Measurements from ENCODE around the gene IDNK.
A peak's percentile ranks its signal among the peaks of the same experiment; 100 is the strongest.

IDNK gene

DNA sequence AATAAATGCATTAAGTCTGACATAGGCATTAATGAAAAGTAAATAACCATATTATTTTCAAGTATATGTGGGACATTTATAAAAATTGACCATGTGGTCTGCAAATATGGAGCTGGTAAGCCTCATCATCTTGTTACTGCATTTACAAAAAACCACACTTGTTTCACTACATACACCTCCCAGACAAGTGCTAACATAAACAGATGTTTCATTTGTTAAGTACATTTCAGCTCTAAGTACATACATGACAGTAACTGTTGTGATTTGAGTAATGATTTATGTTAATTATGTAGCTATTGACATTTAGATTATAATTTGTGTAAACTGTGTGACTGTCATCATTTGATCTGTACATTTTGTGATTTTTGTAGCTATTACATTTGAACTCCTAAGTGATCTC is 13.9 kb downstream of the IDNK start:
- no peak for DNase-seq

DNA sequence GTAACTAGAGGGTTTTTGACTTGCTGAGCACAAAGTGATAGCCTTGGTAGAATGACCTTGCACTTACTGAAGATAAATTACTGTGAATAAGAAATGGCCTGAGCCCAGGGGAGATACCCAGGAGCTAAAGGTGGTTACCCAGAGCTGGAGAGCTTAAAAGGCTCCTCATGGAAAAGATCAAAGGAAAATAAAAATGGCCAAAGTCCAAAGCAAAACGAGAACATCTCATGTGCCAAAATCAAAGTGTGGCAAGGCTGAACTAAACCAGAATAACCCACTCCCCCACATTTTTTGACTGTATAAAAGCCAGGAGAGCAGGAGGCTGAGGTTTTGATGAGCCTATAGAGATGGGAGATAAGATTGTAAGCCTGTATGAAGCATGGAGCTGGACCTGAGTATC is 14.4 kb downstream of the IDNK start:
- no peak for DNase-seq

DNA sequence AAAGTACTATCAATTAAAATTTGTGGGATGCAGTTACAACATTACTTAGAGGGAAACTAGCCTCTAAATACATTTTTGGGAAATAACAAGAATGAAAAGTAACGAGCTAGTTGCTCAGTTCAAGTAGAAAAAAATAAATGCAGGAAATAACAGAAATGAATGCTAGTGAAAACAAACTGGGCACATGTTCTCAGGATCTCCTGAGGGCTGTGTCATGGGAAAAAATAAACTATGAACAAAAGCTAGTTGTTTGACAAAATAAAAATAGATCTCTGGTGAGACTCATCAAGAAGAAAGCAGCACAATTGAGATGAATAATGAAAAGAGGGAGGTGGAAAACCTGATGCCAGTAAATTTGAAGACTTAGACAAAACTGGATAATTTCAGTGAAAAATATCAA is 16.3 kb downstream of the IDNK start:
- DNase-seq, result no peak

DNA sequence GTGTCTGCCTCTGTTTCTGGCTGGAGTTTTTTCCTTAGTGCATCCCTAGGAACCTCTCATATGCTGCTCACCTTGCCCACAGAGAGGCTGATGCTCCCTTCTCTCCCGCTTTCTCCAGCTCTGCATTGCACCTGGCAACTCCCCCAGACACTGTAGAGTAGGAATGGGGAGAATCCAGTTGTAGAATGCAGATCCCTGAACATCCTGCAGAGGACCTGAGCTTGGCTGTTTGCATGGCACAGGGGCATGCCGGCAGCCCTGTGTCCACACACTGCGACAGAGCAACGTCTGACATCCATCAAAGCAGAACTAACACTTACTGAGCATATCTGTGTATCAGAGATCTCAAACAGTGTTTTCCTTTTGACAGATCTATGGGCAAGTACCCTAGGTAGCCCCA is 19.9 kb downstream of the IDNK start:
- no peak for DNase-seq

DNA sequence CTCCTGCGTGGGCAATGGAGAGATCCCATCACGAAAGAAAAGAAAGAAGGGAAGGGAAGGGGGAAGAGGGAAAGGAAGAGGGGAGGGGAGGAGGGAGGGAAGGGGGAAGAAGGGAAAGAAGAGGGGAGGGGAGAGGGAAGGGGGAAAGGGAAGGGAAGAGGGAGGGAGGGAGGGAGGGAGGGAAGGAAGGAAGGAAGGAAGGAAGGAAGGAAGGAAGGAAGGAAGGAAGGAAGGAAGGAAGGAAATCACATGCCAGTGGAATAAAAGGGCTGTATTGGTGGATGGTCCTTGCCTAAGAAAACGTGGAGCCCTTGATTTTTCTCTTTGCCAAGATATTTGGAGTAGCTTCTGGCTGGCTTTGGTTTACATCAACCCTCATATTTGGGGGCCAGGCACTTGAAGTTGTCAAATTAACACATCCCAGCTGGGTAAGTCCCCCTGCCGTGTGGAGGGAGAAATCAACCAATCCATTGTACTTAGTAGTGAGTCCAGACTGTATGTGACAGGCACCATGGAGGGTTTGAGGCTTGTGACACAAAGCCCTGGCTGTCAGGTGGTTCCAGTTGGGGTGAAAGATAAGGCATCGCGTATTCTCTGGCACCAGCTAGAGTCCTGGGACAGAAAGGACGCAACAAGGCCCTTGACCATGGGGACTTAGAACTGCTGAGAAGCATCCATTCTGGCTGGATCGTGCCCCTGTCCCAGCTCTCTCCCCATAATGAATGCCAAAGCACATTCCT is 23.7 kb downstream of the IDNK start:
- no peak for DNase-seq

DNA sequence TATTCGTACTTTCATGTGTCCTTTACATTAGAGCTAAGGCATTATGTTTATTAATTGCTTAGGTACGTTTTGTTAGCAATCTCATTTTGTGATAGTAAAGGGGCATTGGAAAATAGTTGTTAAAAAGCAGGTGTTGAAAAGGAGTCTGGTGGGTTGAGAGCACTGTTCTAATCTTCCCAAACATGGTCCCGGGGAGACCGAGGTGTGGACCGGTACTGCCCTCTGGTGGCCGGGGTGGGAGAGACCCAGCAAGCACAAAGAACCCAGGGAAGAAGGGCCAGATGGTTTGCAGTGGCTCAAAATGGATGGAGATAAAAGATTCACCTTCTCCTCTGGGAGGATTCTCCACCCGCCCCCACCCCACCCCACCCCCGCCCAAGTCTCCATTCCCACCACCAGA is 26.1 kb downstream of the IDNK start:
- peak; percentile 57 to 73 for DNase-seq

DNA sequence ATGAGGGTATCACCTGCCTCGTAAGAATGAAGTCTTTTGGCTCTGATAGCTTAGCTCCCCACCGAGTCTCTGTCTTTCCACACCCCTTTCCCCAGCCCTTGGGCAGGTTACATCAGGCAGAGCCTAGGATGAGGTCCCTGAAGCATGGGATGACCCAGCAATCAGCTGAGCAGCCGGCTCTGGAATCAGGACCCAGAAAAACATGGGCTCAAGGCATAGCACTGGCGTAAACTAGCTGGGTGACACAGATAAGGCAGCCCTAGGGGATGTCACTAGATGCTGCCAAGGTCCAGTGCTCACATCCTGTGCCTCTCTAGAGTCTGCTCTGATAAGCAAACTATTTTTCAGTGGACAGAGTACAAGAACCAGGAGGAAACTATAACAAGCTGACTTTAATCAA is 26.6 kb downstream of the IDNK start:
- no peak for DNase-seq

DNA sequence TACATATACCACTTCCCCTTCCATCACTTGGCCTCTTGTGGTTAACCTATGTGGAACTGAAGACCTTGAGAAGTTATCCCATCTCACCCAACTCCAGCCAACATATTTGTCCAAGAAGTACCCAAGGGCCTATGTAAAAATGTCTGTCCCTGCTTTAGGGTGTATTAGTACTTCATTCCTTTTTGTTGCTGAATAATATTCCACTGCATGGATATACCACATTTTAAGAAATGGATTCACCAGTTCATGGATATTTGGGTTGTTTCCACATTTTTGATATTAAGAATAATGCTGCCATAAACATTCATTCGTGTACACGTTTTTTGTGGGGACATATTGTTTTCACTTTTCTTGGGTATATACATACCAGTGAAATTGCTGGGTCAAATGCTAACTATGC is 28.6 kb downstream of the IDNK start:
- DNase-seq, result no peak

DNA sequence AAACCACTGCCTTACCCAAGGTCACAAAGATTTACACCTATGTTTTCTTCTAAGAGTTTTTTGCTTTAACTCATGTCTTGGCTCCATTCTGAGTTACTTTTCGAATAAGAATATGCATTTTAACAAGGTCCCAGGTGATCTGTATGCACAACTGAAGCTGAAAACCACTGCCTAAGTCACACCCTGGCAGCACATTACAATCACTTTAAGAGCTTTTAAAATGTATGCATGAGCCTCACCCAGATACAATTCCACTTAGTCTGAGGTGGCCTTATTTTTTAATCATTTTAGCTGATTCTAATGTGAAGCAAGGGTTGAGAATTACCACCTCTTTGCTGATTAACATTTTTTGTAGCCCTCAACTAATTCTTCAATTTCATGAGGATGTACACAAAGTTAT is 29.5 kb downstream of the IDNK start:
- DNase-seq, result no peak

DNA sequence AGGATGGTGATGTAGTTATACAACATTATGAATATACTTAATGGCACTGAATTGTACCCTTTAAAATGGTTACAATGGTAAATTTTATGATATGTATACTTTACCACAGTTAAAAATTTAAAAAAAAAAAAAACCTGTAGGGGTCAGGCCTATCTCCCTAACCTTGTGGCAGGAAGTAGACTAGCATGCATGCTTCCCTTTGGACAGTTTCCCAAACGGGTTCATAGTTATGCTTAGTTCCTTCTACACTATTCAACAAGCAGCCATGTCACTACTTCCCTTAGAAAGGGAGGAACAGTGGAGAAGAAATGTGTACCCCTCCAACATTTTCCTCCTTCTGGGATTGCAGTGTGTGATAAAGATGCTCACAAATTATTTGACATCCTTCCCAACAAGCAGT is 32.5 kb downstream of the IDNK start:
- DNase-seq, result no peak

DNA sequence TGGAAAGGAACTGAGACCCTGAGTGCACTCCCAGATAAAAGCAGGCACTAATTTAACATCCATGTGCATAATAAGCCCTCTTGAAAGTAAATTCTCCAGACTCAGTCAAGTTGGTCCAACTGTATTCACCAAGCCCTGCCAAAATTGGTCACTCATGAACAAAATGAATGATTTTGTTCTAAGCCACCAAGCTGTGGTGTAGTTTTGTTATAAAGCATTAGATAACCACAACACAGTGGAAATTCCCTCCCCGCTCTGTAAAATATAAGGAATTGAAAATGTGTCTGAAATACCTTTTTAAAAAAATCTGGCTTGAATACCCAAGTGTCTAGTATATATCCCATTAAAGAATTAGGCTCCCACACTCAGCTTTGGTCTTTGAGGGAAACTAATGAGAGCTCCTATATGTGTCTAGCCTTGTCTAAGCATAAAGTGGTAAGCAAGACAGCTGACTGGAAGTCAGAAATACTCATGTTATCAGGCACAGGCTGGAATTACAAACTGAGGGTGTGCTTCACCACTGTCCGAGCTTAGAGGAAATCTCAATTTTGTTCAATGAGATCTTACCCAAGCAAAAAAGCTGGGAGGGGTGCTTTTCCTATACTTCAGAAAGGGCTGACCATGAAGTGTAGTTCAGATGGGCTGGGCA is 33.2 kb downstream of the IDNK start:
- no peak for DNase-seq

DNA sequence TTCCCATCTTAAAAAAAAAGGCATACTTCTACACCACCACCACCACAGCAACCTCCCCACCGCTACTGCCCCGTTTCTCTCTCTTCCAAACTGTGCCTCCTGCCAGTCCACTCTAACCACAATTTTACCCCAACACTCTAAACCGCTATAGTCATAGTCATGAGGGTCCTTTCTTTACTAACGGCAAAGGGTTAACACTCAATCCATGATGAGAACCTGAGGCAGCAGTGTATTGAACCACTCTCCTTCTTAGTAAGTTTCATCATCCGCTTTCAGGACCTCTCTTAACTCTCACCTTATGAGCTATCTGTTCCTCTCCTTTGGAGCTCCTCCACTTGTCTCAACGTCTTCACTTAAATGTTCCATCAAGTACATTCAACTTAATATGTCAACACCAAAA is 34.0 kb downstream of the IDNK start:
- no peak for DNase-seq

DNA sequence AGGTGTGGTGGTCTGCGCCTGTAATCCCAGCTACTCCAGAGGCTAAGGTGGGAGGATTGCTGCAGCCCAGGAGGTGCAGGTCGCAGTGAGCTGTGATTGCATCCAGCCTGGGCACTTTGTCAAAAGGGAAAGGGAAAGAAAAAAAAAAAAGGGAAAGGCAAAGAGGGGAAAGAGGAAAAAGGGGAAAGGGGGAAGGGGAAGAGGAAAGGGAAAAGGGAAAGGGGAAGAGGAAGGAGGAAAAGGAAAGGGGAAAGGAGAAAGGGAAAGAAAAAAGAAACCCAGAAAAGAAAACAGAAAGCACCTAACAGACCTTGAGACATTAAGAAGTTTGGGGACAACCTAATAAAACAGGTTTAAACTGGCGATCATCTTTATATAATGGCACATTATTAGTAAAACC is 40.0 kb downstream of the IDNK start:
- no peak for DNase-seq

DNA sequence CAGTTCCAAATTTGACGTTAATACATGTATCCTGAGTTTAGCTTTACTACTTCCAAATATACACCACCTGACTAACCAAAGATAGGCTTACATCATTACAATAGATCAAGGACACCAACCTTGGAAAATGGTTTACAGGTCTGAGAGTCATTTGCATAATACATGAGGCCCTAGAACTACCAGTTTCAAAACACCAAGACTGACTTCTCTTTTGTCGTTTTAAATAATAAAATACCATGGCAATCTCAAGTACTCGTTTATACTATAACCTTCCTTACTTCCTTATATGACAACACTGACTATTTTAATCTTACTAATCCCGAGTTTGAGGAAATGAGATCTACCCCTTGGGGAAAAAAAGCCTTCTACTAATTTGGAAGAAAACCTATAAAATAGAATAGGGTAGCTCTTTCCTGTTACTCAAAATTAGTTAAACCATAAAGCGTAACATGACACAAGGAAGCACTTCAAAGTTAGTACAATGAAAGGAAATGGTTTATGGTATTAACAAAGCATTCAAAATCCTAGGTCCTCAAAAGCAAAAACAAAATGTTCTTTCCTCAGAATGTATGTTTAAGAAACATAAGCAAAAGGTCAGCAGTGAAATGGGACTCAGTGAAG is 42.7 kb downstream of the IDNK start:
- DNase-seq, result no peak

DNA sequence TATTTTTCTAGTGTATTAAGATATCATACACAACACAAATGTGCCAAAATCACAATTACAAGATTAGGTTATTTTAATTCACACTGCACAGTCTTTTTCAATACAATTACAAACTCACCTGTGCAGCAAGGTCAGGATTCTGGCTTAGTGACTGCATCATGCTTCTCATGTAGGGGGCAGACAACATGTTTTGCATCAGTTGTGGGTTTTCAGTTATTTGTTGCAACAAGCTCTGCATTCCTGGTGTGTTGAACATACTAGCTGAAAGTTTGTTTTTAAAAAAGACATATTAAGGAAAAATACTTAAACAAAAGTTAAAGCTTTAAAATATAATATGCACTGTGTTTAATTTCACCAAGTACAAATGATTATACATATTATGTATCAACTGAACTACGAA is 46.1 kb downstream of the IDNK start:
- no peak for DNase-seq

DNA sequence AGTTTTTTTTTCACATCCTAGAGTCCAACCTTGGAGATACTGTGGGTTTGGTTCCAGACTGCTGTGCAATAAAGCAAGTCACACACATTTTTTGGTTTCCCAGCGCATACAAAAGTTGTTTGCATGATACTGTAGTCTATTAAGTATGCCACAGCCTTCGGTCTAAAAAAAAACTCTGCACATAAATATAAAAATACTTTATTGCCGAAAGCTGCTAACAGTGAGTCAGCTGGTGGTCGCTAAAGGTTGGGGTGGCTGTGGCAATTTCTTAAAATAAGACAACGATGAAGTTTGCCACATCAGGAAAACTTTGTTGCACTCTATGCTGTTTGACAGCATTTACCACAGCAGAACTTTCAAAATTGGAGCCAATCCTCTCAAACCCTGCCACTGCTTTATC is 47.4 kb downstream of the IDNK start:
- no peak for DNase-seq

DNA sequence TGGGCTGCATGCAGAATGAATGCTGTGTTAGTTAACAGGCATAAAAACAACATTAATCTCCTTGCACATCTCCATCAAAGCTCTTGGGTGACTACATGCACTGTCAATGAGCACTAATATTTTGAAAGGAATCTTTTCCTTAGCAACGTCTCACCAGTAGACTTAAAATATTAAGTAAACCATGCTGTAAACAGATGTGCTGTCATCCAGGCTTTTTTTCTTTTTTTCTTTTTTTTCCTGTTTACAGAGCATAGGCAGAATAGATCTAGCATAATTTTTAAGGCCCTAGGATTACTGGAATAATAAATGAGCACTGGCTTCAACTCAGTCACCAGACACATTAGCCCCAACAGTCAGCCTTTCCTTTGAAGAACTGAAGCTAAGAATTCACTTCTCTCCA is 48.5 kb downstream of the IDNK start:
- DNase-seq, result no peak

DNA sequence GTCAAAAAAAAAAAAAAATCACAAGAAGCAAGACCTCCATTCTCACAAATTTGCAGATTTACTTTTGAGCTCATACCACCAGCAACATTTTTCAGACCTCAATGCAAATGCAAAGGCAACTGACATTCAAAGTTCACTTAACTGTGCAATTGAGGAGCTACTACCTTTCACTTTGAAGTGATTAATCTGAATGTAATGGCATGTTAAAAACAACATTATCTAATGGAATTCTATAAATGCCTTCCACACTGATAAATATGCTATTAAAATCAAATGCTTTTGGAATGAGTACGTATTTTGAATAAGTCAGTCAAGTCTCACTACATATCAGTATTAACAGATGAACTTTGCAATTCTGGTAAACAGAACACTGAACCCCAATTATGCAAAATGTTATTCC is 52.5 kb downstream of the IDNK start:
- DNase-seq, result no peak

DNA sequence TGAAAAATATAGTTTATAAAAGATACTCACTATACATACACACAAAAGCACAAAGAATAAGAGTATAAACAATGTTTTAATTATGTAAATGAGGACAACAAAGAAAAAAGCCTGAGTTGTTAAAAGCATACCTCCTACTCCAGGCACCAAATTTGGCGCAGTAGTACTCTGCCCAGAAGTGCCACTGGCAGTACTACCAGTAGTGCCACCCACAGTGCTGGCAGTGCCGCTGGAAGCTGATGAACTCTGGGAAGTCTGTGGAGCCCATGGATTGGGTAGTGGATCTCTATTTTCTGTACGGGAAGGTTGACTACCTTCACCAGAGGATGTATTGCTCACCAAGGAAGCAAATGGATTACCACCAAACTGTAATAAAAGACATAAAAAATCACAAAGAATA is 54.7 kb downstream of the IDNK start:
- no peak for DNase-seq

DNA sequence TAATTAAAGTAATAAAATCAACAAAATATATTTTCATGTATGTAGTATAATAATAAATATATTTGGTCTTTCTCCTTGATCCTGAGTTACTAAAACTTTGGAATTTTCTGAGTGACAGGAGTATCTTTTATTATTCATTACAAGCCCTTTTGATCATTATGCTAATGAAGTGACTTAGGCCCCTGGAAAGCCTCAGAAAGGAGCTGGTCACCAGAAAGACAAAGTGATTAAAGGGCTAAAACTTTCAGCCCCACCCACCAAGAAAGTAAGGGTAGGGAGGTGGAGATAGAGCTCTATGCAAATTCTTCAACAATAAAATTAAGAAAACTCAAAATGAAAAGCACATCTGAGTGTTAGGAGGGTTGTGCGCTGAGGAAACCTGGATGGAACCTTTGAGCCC is 57.3 kb downstream of the IDNK start:
- no peak for DNase-seq

DNA sequence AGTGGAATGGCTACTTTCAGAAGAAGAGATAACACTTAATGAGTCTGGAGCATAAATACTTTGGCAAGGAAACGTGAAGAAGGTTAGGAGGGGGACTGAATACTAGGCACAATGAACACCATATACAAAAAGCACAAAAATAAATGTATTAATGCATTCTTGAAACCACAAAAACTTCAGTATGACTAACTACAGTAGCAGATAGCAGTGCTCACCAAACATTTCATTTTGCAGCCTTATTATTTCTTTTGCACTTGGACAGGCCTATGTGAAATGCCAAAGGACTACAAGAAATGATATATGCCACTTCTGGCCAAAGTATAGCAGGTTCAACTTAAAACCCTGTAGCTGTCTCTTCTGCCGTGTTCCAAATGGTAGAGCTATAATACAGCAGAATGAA is 58.5 kb downstream of the IDNK start:
- no peak for DNase-seq

DNA sequence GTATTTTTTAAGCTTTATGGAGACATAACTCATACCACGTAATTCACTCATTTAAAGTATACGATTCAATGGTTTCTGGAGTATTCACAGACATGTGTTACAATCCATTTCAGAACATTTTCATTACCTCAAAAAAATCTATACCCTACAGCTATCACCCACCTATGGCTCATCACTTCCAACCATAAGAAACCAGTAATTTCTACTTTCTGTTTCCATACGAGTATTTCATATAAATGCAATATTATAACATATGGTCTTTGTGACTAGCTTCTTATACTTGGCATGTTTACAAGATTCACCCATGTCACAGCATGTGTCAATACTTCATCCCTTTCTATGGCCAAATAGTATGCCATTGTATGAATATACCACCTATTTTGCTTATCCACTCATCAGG is 66.0 kb downstream of the IDNK start:
- DNase-seq, result no peak

DNA sequence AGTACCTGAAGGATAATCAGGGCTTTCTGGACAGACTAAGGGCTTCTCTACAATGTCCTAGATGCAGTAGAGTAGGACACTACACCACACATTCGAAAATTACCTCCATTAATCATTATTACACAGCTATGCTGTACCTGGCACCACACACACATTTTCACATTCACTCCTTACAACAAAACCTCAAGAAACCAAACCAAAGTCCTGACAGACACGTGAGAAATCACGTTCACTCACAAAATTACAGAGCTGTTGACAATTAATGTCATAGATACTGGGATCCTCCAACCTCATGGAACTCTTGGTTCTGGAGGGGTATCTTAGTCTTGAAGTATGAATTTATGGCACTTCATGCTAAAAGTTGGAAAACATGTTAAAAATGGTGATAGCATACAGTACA is 68.5 kb downstream of the IDNK start:
- DNase-seq, result no peak

Measured in stimulated activated CD4-positive, alpha-beta T cell treated with anti-CD3 and anti-CD28 coated beads, Interleukin-4, amount 100 ng/mL, for 4 hours (primary cell).